HG03575 (cell line): ENCODE data around the gene LMTK3.
A peak's percentile ranks its signal among the peaks of the same experiment; 100 is the strongest.

Experiments
- ATAC-seq: cut with Tn5 transposase; IDR thresholded peaks from one replicate; pipeline ENCODE4 v1.9.1; 2021; ENCODE audit not compliant: unreplicated experiment, insufficient number of reproducible peaks, low FRiP score; ENCODE audit errors: extremely low read depth

The LMTK3 gene

GRCh38 chr19:48455171-48455907, 56.3 kb downstream of the LMTK3 start, which contains the start of gene KCNJ14:
Gene KCNJ14, plus strand, starts transcription at chr19:48455574. Its CDS starts 6,151 bp downstream, at chr19:48461725.
- no peak for ATAC-seq

- ATAC-seq = no peak
Measured at GRCh38 chr19:48454150-48454730, 57.4 kb downstream of the LMTK3 start.

- ATAC-seq = no peak
Measured at GRCh38 chr19:48452289-48453190, 59.1 kb downstream of the LMTK3 start.

GRCh38 chr19:48451624-48452023, 60.0 kb downstream of the LMTK3 start:
- no peak for ATAC-seq

GRCh38 chr19:48450863-48451262, 60.8 kb downstream of the LMTK3 start:
- no peak for ATAC-seq

- ATAC-seq = no peak
Measured at GRCh38 chr19:48450441-48450840, 61.2 kb downstream of the LMTK3 start.

- ATAC-seq = no peak
Measured at GRCh38 chr19:48448563-48448962, 63.1 kb downstream of the LMTK3 start.

- ATAC-seq = no peak
Measured at GRCh38 chr19:48446579-48446978, 65.1 kb downstream of the LMTK3 start.

GRCh38 chr19:48445606-48446481, 65.8 kb downstream of the LMTK3 start, which contains the start of gene GRWD1:
Gene GRWD1, plus strand, starts transcription at chr19:48445983. Its CDS starts 23 bp downstream, at chr19:48446006.
- ATAC-seq = peak; percentile 37

- ATAC-seq = peak; percentile 9
Measured at GRCh38 chr19:48445256-48445605, 66.4 kb downstream of the LMTK3 start.

- no peak for ATAC-seq
Measured at GRCh38 chr19:48444936-48445200, 66.8 kb downstream of the LMTK3 start.

GRCh38 chr19:48444129-48444935, 67.3 kb downstream of the LMTK3 start:
- no peak for ATAC-seq

GRCh38 chr19:48443731-48444128, 67.9 kb downstream of the LMTK3 start:
- ATAC-seq = no peak

GRCh38 chr19:48443256-48443655, 68.4 kb downstream of the LMTK3 start:
- ATAC-seq = no peak

- ATAC-seq = no peak
Measured at GRCh38 chr19:48442116-48443035, 69.3 kb downstream of the LMTK3 start.

- ATAC-seq = no peak
Measured at GRCh38 chr19:48441360-48442050, 70.1 kb downstream of the LMTK3 start.

GRCh38 chr19:48436586-48436985, 75.0 kb downstream of the LMTK3 start:
- no peak for ATAC-seq
